Kidney (tissue), 14 donors: ENCODE results near the gene SARNP. TPM values are rescaled to one million over a fixed set of nuclear protein-coding genes. Genes with fewer than 3 reads are reported as not detected.

Source experiments
- DNase-seq, 5 donors: peaks; one replicate each; pipeline ENCODE4 v3.0.0-alpha.2; 2013 to 2020
- FAIRE-seq: peaks from 2 replicates; lab custom pipeline; 2012; peaks lifted over from hg19 to GRCh38; lab: Jason Lieb, UNC
- H3K27ac ChIP-seq, 2 donors: one replicate each; pipeline ENCODE4 v1.7.0; 2013; ENCODE audit warnings: low read depth in 2 of 2, low read length in 2 of 2, inconsistent platforms in 1 of 2
- H3K27me3 ChIP-seq: one replicate; pipeline ENCODE4 v1.7.1; 2013; ENCODE audit warnings: low read length, inconsistent platforms; ENCODE audit not compliant: control insufficient read depth, insufficient read depth
- H3K36me3 ChIP-seq, 3 donors: one replicate each; pipeline versions ENCODE4 v1.7.0 to v1.7.1; 2013; ENCODE audit warnings: low read length in 3 of 3, control low read depth in 1 of 3, inconsistent platforms in 1 of 3; ENCODE audit not compliant: insufficient read depth in 3 of 3, control insufficient read depth in 2 of 3
- H3K4me1 ChIP-seq, 3 donors: one replicate each; pipeline versions ENCODE4 v1.7.0 to v1.7.1; 2013; ENCODE audit warnings: low read length in 3 of 3, inconsistent platforms in 1 of 3, low read depth in 1 of 3; ENCODE audit not compliant: control insufficient read depth in 2 of 3, insufficient read depth in 2 of 3
- H3K4me3 ChIP-seq, 3 donors: one replicate each; pipeline versions ENCODE4 v1.7.0 to v1.8.1; 2013; ENCODE audit warnings: low read length in 3 of 3, control low read depth in 1 of 3, inconsistent platforms in 1 of 3
- H3K9ac ChIP-seq, 3 donors: one replicate each; pipeline versions ENCODE4 v1.7.0 to v1.7.1; 2013; ENCODE audit warnings: low read length in 3 of 3, control low read depth in 1 of 3, inconsistent platforms in 1 of 3
- H3K9me3 ChIP-seq, 3 donors: one replicate each; pipeline versions ENCODE4 v1.7.0 to v1.7.1; 2013; ENCODE audit warnings: low read length in 3 of 3, control low read depth in 1 of 3, inconsistent platforms in 1 of 3; ENCODE audit not compliant: control insufficient read depth in 2 of 3, insufficient read depth in 1 of 3
- intact Hi-C: fragments of 100-400 bp; cut with DNase I; formaldehyde crosslinking; loops from one replicate; pipeline ENCODE4 v1.11.1; 2022
- polyA plus RNA-seq: library from polyadenylated mRNA; stranded (reverse); fragments of 350-450 nt; fragmentation: Illumina TruSeq; extraction: RNeasy Lipid Tissue Mini Kit (QIAGEN cat#74804); gene quantifications from one replicate; pipeline ENCODE4 v1.2.3, GENCODE V29; 2014; ENCODE audit warnings: low read depth, low replicate concordance; ENCODE audit not compliant: insufficient read depth
- total RNA-seq: library from RNA; stranded (reverse); fragmentation: NEBNext Ultra II Directional; extraction: Animal tissue kit (Norgen Biotek cat#: 25700); gene quantifications from one replicate; pipeline ENCODE4 v1.2.1, GENCODE V29; 2021
- TF ChIP-seq, protein P1 (sequence below): IDR thresholded peaks from 3 replicates; pipeline ENCODE4 v1.5.1; 2012; ENCODE audit warnings: mild to moderate bottlenecking, moderate library complexity, borderline replicate concordance; ENCODE audit not compliant: insufficient read depth; ENCODE audit errors: extremely low read depth
- donor health status: control.
- donor health status: control.
- donor health status: control.
- donor health status: control.
- donor health status: control.
- donor health status: DM: yes; HTN: yes; CAD: no.
- donor health status: Normal renal cell carcinoma (clear cell type).

Gene SARNP
- total and polyA plus RNA-seq, 2 donors from 2014 or later: 51.1 to 109 TPM

DNA sequence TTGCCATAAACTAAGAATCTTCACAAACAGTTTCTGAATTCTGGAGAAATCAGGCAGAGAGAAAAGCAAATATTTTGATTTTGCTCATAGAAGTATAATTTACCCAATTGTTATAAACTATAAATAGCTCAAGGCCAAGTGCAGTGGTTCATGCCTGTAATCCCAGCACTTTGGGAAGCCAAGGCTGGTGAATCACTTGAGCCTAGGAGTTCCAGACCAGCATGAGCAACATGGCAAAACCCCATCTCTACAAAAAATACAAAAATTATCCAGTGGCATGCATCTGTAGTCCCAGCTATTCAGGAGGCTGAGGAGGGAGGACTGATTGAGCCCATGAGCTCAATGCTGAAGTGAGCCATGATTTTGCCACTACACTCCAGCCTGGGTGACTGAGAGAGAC, 44.8 kb upstream of the SARNP start:
- Histone ChIP-seq H3K9ac (no peak overlapping the region), H3K4me1 (no peaks in the 10 kb centered on the region), H3K4me3 (no peak overlapping the region), H3K36me3 (no peaks in the 10 kb centered on the region), H3K27ac (no peak overlapping the region), H3K9me3 (peaks cover 0 to 2% (median 0%) of the 10 kb centered on the region in 3 donors), H3K27me3 (no peaks in the 10 kb centered on the region)
- TF ChIP-seq, protein P1, sequence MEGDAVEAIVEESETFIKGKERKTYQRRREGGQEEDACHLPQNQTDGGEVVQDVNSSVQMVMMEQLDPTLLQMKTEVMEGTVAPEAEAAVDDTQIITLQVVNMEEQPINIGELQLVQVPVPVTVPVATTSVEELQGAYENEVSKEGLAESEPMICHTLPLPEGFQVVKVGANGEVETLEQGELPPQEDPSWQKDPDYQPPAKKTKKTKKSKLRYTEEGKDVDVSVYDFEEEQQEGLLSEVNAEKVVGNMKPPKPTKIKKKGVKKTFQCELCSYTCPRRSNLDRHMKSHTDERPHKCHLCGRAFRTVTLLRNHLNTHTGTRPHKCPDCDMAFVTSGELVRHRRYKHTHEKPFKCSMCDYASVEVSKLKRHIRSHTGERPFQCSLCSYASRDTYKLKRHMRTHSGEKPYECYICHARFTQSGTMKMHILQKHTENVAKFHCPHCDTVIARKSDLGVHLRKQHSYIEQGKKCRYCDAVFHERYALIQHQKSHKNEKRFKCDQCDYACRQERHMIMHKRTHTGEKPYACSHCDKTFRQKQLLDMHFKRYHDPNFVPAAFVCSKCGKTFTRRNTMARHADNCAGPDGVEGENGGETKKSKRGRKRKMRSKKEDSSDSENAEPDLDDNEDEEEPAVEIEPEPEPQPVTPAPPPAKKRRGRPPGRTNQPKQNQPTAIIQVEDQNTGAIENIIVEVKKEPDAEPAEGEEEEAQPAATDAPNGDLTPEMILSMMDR: no peak
- DNase-seq (no peak), FAIRE-seq (no peak)
- intact Hi-C loops: no loop called here

DNA sequence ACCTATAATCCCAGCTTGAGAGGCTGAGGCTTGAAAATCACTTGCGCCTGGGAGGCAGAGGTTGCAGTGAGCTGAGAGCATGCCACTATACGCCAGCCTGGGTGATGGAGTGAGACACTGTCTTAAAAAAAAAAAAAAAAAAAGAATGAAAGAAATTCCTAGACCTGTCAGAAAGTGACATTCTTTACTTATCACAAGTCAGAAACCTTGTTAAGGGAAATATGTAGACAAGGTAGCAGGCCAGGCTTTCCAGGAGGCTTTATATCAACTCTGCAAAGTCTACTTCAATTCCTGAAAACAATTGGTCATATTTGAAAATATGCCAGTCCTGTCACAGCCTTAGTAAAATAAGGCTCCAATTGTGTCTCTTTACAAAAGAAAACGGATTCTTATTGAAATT, 44.3 kb upstream of the SARNP start:
- intact Hi-C loops: no loop called here
- no peak overlapping the region for H3K9ac ChIP-seq
- TF ChIP-seq, protein P1: no peak
- DNase-seq (no peak), FAIRE-seq (no peak)
- no peaks in the 10 kb centered on the region for H3K4me1 ChIP-seq
- H3K9me3 ChIP-seq: peaks cover 0 to 2% (median 0%) of the 10 kb centered on the region in 3 donors
- no peak overlapping the region for H3K4me3 ChIP-seq
- no peak overlapping the region for H3K27ac ChIP-seq
- no peaks in the 10 kb centered on the region for H3K27me3 ChIP-seq
- H3K36me3 ChIP-seq: no peaks in the 10 kb centered on the region

DNA sequence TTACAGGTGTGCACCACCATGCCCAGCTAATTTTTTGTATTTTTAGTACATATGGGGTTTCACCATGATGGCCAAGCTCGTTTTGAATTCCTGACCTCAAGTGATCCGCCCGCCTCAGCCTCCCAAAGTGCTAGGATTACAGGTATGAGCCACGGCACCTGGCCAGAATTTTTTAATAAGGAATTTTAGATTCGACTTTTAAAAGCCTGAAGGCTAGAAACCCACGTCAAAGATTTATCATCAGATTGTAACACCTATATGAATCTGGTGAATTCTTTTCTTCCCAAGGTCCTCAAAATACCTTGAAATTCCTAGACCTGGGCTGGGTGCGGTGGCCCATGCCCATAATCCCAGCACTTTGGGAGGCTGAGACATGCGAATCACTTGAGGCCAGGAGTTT, 43.9 kb upstream of the SARNP start:
- H3K27me3 ChIP-seq: no peaks in the 10 kb centered on the region
- no peak overlapping the region for H3K4me3 ChIP-seq
- intact Hi-C loops: no loop called here
- FAIRE-seq (no peak), DNase-seq (no peak)
- TF ChIP-seq, protein P1: no peak
- no peaks in the 10 kb centered on the region for H3K4me1 ChIP-seq
- no peak overlapping the region for H3K9ac ChIP-seq
- peaks cover 0 to 2% (median 0%) of the 10 kb centered on the region in 3 donors for H3K9me3 ChIP-seq
- H3K36me3 ChIP-seq: no peaks in the 10 kb centered on the region
- H3K27ac ChIP-seq: no peak overlapping the region

DNA sequence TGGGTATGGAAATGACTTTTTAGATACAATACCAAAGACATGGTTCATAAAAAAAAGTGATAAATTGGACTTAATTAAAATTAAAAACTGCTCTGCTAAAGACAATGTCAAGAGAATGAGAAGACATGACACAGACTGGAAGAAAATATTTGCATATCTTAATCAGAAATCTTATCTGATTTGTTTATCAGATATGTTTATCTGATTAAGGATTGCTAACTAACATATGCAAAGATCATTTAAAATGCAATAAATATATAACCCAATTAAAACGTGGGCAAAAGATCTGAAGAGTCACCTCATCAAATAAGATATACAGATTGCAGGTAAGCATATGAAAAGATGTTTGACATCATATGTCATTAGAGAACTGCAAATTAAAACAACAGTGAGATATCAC, 35.2 kb upstream of the SARNP start:
- no peak overlapping the region for H3K27ac ChIP-seq
- no peak overlapping the region for H3K4me3 ChIP-seq
- FAIRE-seq (no peak), DNase-seq (no peak)
- TF ChIP-seq, protein P1: no peak
- peaks cover 0 to 3% (median 0%) of the 10 kb centered on the region in 3 donors for H3K4me1 ChIP-seq
- intact Hi-C loops: no loop called here
- H3K9ac ChIP-seq: no peak overlapping the region
- H3K9me3 ChIP-seq: no peaks in the 10 kb centered on the region
- H3K36me3 ChIP-seq: no peaks in the 10 kb centered on the region
- H3K27me3 ChIP-seq: no peaks in the 10 kb centered on the region
